Measurements from ENCODE around the gene CSRNP3. TPM values are rescaled to one million over a fixed set of nuclear protein-coding genes. Genes with fewer than 3 reads are reported as not detected.

The CSRNP3 gene
- total RNA-seq, 2 donors from 2014 or later, result 2.3 to 5.9 TPM

DNA sequence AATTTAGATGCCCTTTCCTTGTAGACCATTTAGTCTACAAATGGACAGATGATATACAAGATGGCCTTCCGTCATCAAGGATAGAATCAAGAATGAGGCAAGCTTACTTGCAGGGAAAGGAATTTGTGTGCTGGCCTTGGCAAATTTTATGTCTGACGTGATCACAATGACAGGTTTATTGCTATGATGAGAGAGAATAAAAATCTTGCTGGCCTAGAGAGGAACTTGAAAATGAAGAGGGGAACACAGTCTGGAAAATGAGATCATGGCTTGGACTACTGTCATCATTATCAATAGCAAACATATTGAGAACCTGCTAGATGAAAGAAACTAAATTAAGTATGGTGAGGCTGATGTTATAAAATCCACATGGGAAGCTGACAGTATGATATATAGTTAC, 66.0 kb downstream of the CSRNP3 start:
- ATAC-seq (no peak), DNase-seq (no peak)
- H3K36me3 ChIP-seq (replicated peaks in 1 of 2; ENCODE audit: insufficient read depth in 1 of 2, low read depth in 2 of 2), result no peaks in the 10 kb centered on the region
- TF ChIP-seq, protein P1, sequence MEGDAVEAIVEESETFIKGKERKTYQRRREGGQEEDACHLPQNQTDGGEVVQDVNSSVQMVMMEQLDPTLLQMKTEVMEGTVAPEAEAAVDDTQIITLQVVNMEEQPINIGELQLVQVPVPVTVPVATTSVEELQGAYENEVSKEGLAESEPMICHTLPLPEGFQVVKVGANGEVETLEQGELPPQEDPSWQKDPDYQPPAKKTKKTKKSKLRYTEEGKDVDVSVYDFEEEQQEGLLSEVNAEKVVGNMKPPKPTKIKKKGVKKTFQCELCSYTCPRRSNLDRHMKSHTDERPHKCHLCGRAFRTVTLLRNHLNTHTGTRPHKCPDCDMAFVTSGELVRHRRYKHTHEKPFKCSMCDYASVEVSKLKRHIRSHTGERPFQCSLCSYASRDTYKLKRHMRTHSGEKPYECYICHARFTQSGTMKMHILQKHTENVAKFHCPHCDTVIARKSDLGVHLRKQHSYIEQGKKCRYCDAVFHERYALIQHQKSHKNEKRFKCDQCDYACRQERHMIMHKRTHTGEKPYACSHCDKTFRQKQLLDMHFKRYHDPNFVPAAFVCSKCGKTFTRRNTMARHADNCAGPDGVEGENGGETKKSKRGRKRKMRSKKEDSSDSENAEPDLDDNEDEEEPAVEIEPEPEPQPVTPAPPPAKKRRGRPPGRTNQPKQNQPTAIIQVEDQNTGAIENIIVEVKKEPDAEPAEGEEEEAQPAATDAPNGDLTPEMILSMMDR (IDR thresholded peaks at IDR 0.05), result no peak
- TF ChIP-seq POLR2A (IDR thresholded peaks at IDR 0.05), result no peak
- H3K27ac ChIP-seq, result no peak overlapping the region
- 62 to 87% methylated on average over 2 of the region's 2 CpGs for WGBS, 2 donors
- H3K4me3 ChIP-seq, result no peak overlapping the region
- no peaks in the 10 kb centered on the region for H3K4me1 ChIP-seq
- intact Hi-C loops (cut with DNase I), result no loop called here
- no peaks in the 10 kb centered on the region for H3K9me3 ChIP-seq
- no peaks in the 10 kb centered on the region for H3K27me3 ChIP-seq

DNA sequence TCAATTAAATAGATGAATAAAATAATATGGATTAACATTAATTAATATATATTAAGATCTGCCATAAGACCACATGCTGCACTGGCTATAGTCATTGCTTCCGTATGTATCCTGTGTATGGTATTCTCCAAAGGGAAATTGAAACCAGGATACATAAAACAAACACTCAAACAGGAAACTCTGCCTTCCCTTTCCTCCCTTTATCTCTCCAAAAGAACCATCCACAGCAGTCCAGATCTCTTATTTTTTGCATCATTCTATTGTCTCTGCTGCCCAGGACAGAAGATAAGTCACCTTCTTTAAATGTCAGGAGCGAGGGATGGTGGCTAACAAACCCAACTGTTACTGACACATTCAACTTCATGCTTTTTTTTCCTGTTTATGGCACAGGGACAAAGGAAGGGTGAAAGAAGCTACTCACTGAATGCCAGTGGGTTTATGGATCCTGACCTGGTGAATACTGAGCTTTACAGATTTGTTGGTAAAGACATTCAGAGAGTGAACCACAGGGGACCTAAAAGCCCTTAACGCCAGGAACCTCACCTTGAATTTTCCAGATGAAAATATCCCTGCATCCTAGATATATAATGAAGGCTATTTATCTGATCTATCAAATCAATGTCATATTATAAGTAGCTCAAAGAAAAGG, 67.5 kb downstream of the CSRNP3 start:
- TF ChIP-seq POLR2A (IDR thresholded peaks at IDR 0.05), result no peak
- TF ChIP-seq, protein P1 (IDR thresholded peaks at IDR 0.05), result no peak
- H3K9me3 ChIP-seq, result no peaks in the 10 kb centered on the region
- ATAC-seq, result no peak
- H3K4me3 ChIP-seq, result no peak overlapping the region
- H3K36me3 ChIP-seq (replicated peaks in 1 of 2; ENCODE audit: insufficient read depth in 1 of 2, low read depth in 2 of 2), result no peaks in the 10 kb centered on the region
- intact Hi-C loops (cut with DNase I), result no loop called here
- DNase-seq, result no peak
- 60 to 61% methylated on average over 3 of the region's 3 CpGs for WGBS, 2 donors
- no peaks in the 10 kb centered on the region for H3K27me3 ChIP-seq
- no peaks in the 10 kb centered on the region for H3K4me1 ChIP-seq
- no peak overlapping the region for H3K27ac ChIP-seq

GRCh38 chr2:165539985-165540384, 70.5 kb downstream of the CSRNP3 start:
- no peak for TF ChIP-seq POLR2A (IDR thresholded peaks at IDR 0.05)
- TF ChIP-seq, protein P1 (IDR thresholded peaks at IDR 0.05), result no peak
- DNase-seq (no peak), ATAC-seq (no peak)
- H3K36me3 ChIP-seq (replicated peaks in 1 of 2; ENCODE audit: insufficient read depth in 1 of 2, low read depth in 2 of 2), result no peaks in the 10 kb centered on the region
- H3K4me1 ChIP-seq, result no peaks in the 10 kb centered on the region
- no peaks in the 10 kb centered on the region for H3K9me3 ChIP-seq
- intact Hi-C loops (cut with DNase I), result no loop called here
- H3K4me3 ChIP-seq, result no peak overlapping the region
- no peak overlapping the region for H3K27ac ChIP-seq
- H3K27me3 ChIP-seq, result no peaks in the 10 kb centered on the region

DNA sequence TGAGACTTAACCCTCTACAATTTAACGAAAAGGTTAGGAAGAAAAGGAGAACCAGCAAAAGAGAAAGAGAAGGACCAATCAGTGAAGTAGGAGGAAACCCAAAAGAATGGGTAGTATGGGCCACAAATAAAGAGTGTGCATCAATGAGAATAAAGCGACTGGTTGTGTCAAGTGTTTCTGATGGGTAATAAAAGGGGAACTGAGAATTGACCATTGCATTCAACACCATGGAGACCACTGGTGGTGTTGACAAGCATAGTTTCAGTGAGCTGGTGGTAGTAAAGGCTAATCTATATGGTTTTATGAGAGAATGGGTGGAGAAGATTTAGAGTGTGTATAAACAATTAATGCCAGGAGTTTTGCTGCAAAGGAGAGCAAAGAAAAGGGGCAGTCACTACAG, 75.4 kb downstream of the CSRNP3 start:
- Histone ChIP-seq H3K4me3 (no peak overlapping the region), H3K27ac (no peak overlapping the region), H3K36me3 (replicated peaks in 1 of 2; ENCODE audit: insufficient read depth in 1 of 2, low read depth in 2 of 2) (no peaks in the 10 kb centered on the region), H3K4me1 (no peaks in the 10 kb centered on the region), H3K9me3 (no peaks in the 10 kb centered on the region), H3K27me3 (no peaks in the 10 kb centered on the region)
- intact Hi-C loops (cut with DNase I), result no loop called here
- TF ChIP-seq, protein P1 (IDR thresholded peaks at IDR 0.05), result no peak
- no peak for TF ChIP-seq POLR2A (IDR thresholded peaks at IDR 0.05)
- no peak for ATAC-seq
- 82 to 89% methylated on average over 2 of the region's 2 CpGs for WGBS, 2 donors
- DNase-seq, result no peak

DNA sequence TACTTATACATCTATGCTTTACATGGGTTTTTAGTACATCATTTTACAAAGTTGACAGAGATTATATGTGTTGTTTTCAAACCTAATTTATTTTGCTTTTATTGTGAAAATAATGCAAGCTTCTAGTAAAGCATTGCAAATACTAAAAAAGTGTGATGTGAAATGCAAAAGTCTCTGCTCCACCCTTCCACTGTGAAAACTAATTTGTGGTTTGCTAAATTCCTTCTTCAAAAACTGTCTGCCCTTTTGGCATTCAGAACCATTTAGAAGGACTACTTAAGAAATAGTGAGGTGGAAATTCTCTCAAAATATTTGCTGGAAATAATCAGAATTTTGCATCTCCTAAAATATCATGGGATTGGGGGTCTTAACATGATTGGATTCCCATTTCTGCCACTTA, 78.4 kb downstream of the CSRNP3 start:
- no peak overlapping the region for H3K4me3 ChIP-seq
- H3K27me3 ChIP-seq, result no peaks in the 10 kb centered on the region
- H3K4me1 ChIP-seq, result no peaks in the 10 kb centered on the region
- H3K9me3 ChIP-seq, result no peaks in the 10 kb centered on the region
- no peak for TF ChIP-seq POLR2A (IDR thresholded peaks at IDR 0.05)
- TF ChIP-seq, protein P1 (IDR thresholded peaks at IDR 0.05), result no peak
- intact Hi-C loops (cut with DNase I), result no loop called here
- DNase-seq, result no peak
- ATAC-seq, result no peak
- H3K36me3 ChIP-seq (replicated peaks in 1 of 2; ENCODE audit: insufficient read depth in 1 of 2, low read depth in 2 of 2), result no peaks in the 10 kb centered on the region
- no peak overlapping the region for H3K27ac ChIP-seq
